ENCODE results near the gene CAPN2.

CAPN2 gene

GRCh38 chr1:223702735-223703667 lies 9.3 kb upstream of the CAPN2 start:
- no peak for DNase-seq

DNA sequence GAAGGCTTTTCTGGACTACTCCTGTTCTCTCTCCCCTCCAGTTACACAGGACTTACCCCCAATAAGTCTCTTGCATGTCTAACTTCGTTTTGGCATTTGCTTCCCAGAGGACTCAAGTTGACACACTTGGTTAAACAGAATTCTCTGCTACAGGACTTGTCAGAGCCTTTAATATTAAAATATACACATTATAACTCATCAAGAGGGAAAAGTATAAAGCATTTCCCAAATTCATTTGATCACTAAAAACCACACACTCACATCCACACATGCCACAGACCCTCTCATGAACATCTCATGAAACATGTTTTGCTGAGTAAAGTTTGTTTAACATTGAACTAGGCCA lies 8.7 kb upstream of the CAPN2 start:
- DNase-seq, result no peak

DNA sequence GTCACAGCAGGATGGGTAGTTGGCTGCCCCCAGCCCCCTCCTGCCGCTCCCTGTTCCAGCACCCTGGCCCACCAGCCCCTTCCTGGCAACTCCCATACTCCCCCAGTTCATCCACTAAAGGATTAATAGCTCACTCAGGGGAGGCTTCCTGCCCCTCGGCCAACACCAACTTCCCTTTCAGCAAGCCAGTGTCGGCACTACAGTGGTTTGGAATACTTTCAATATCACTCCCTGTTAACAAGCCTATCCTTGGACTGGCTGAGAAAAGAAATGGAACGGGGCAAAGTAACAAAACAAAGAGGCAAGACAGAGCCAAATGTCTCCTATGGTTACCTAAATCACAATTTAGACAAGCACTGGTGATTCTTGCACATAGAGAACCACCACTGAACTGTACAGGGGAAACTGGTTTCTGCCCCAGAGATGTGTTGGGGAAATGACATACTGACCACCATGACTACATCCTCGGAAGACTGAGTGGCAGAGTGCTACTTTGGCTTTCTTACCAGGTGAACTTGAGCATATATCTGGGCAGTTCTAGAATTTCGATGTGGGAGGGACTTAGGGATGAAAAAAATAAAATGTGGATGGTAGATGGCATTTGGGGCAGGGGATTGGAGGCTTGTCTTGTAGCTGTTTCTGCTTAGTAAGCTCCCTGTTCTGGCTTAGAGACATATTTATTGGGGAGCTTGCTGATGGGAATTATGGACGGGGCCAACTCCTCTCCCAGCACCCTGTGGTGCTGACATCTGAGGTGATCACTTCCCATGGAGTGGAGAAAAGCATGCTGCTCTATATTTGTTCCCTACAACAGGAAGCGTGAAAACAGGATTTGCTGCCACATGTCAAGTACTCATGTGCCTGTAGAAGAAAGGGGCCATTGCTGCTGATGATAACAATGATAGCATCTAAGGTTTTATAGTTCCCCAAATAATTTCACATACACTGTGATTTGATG lies 7.1 kb upstream of the CAPN2 start:
- peak; percentile 23 for DNase-seq

DNA sequence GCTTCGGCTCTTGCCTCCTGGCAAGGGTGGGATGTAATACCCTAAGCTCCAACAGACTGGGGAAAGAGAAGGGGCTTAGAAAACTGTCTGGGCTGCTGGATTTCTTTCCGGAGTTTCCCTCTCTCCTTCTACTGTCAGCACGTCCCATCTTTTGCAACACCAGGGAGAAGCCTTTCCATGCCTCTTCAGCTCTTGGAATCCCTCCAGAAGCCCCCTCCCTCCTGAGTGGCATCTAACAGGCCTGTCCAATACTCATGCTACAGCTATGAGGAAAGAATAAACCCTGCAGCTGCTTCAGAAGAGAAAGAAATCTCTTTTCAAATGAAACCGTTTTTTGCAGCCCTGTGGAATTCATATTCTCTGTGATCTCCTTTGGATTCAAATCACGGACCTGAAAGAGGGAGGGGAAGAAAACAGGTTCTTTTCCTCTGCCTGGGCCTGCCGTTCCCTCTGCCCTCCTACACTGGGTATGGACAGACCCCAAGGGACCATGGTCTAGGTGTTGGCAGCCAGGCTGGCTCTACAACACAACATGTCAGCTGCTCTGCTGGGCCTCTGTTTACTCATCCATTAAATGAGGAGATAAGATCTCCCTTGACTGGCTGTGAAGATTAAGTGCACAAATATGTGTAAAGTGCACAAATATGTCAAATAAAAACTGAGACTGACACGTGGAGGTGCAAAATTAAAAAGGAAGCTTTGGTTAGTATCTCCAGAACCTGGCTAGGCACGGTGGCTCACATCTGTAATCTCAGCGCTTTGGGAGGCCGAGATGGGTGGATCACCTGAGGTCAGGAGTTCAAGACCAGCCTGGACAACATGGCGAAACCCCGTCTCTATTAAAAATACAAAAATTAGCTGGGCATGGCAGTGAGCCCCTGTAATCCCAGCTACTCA lies 6.0 kb upstream of the CAPN2 start:
- peak; percentile 91 for DNase-seq

DNA sequence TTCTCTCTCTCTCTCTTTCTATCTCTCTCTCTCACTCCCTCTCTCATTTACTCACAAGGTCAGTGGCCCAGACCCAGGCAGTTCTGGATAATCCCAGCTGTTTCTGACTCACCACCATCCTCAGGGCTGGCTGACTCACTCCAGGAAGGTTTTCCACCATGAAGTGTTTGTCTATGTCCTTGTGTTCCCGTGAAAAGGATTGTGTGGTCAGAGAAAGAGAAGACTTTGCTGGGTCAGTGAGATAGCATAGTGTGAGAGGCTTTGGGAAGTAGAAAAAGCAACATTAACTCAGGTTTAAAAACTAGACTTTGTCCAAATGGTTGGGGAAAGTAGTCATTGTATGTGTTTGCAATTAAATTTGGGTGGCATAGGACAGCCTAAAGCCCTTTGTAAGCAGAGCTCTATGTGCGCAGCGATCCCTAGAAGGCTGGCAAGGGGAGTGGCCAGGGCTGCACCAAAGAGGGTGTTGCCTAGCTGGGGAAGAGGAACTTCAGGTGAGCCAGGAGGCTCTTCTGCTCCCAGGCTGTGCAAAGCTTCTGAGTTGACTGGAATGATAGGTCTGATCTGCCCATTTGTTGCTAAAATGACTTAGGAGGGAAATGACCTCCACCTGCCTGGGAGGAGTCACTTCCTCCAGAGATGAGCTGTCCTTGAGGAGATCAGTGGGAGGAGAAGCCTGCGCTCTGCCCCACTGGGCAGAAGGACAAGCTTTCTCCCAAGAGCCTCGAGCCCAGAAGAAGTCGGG lies 4.9 kb upstream of the CAPN2 start:
- peak; percentile 84 for DNase-seq

DNA sequence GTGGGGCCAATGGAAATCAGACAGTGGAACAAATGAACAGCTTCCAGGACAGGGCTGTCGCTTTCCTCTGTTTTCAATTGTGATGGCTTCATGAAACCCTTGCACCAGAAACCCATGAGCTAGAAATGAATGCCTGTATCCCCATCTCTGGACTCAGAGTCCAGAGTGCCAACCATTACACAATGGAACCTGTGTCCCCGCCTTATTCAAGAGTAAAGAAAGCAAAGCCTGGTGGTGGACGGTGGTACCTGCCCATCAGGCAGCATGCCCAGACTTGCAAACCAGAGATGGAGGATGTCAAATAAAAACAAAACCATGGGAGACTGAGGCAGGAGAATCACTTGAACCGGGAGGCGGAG lies 4.4 kb upstream of the CAPN2 start:
- DNase-seq, result peak; percentile 77

GRCh38 chr1:223708651-223709268 lies 3.6 kb upstream of the CAPN2 start:
- DNase-seq, result peak; percentile 53

GRCh38 chr1:223709598-223709997 lies 2.7 kb upstream of the CAPN2 start:
- no peak for DNase-seq

DNA sequence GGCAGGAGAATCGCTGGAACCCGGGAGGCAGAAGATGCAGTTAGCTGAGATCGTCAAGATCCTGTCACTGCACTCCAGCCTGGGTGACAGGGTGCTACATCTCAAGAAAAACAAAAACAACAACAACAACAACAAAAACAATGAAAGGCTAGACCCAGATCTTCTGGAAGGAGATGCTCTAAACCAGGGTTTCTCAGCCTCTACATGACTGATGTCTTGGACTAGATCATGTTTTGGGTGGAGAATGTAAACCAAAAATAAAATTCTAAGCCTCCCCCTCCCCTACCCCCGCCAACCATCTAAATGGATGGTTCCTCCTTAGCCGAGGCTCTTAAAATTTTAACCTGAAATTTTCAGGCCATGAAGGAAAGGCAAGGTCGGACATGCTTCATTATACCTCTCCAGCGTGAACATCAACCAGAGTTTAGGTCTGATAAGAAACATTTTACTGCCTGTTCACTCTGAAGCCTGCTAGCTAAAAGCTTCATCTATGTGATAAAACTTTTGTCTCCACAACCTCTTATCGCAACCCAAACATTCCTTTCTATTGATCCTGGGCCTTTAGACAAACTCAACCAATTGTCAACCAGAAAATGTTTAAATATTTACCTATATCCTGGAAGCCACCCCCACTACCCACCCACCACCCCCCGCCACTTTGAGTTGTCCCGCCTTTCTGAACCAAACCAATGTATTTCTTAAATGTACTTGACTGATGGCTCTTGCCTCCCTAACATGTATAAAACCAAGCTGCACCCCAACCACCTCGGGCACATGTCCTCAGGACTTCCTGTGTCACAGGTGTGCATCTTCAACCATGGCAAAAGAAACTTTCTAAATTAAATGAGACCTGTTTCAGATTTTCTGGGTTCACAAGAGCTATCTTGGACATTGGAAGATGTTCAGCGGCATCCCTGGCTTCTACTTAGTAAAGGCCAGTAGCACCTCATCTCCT lies 1.9 kb upstream of the CAPN2 start:
- DNase-seq, result no peak

DNA sequence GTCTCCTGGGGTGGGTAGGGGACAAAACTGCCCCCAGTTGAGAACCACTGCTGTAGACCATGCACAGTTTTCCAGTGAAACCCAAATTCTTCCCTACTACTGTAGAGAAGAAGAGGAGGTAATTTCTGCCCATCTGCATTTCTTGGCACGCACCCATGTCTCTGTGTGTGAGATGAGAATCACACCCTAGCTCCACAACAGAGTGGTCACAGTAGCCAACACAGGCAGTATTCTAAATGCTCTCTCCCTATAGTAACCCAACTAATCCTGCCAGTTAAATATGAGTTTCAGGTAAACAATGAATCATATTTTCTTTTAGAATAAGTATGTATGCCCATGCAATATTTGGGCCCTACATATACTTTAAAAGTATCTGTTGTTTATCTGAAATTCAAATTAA lies 1.2 kb upstream of the CAPN2 start:
- DNase-seq, result peak; percentile 67

DNA sequence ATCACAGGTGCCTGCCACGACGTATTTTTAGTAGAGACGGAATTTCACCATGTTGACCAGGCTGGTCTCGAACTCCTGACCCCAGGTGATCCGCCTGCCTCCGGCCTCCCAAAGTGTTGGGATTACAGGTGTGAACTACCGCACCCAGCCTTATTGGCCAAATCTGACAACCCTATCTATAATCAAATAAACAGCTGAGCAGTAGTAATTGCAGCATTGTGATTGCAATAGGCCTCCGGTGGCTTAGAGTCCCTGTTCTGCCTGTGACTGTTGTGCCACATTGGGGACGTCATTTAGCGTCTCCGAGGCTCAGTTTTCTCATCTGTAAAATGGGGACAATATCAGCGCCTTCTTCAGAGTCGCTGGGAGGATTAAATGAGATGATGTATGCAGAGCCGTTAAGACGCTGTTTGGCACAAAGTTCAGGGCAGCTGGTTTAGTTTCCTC lies 569 bp upstream of the CAPN2 start:
- no peak for DNase-seq

DNA sequence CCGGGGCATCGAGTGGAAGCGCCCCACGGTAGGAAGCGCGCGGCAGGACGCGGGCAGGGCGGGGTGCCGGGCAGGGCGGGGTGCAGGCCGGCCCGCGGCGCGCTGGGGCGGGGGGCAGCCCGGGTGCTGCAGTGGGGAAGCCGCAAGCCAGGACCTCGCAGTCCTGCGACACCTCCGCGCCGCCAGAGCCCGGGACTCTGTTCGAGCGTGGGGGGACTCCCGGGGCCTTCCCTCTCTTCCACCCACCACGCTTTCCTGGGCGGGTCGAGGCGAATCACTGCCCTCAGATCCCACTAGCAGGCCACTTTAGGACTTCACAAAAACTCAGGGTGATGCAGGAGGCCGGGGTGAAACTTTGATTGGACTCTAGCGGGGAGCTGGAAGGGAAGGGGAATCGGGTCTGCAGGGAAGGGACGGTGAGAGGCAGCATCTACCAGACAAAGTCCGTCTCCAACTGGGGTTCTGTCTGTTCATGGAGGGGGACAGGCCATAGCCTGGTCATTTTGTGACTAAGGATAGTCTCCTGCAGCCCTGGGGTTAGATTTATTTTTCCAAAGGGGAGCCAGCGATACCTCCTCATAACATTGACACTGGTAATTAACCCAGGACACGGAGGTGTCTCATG lies 623 bp downstream of the CAPN2 start:
- peak; percentile 70 for DNase-seq

DNA sequence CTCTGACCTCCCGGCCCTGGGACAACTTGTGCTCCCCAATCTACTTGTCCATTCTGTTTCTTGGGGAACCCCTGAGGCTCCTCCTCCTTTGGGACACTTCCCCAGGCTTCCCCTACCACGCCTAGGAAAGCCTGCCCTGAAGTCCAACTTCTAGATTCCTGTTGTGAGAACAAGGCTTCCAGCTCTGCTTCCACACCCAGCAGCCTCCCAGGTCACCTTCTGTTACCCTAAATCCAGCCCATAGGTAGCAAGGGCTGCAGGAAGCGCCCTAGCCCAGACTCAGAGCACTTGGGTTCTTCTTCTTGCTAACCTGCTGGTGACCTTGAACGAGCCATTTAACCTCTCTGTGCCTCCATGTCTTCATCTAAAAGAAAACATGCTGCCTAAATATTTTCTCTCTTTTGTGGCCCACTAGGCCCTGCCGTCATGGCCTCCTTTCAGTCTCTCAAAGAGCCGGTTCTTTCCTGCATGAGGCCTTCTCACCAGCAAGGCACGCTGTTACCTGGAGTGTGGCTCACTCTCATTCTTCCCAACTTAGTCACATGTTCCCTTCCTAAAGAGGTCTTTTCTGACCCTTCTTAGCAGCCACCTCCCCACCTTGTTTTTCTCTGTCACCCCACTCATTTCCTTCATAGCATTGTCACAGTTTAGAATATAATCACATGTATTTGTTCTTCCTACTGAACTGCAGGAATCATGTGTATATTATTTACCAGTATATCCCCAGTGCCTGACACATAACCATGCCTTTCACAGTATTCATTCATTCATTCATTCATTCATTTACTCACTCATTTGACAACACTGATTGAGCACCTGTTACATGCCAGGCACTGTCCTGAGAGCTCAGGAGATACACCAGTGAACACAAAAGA lies 1.4 kb downstream of the CAPN2 start:
- DNase-seq, result peak; percentile 18

GRCh38 chr1:223714421-223714724 lies 2.0 kb downstream of the CAPN2 start:
- no peak for DNase-seq

- peak; percentile 63 for DNase-seq
Measured at GRCh38 chr1:223714849-223715603, 2.7 kb downstream of the CAPN2 start.

DNA sequence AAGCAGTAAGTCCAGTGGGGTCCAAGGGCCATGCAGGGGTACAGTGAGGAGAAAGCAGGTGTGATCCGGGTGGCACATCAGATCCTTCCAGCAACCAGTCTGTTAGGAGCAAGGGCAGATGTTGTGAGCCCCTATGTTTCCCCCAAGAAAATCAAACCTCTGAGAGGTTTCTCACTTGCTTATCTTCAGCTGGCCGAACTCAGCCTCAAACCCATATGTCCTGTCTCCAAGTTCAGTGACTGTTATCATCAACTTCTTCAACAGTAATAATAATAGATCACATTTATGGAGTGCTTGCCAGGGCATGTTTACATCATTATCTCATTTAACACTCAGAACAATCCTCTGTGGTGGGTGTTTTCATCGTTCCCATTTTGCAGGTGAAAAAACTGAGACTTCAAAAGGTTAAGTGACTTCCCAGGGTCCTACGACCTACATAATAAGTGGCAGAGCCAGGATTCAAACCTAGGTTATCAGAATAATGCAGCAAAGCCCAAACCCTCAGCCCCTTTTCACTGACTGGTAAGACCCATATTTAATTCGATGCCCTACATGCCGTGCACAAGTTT lies 3.3 kb downstream of the CAPN2 start:
- DNase-seq, result no peak

- DNase-seq, result no peak
Measured at GRCh38 chr1:223716302-223716862, 4.0 kb downstream of the CAPN2 start.

Measured in NCI-H69 (cell line).